Vagina (tissue), 2 donors: ENCODE results near the gene PCSK2. TPM values are rescaled to one million over a fixed set of nuclear protein-coding genes. Genes with fewer than 3 reads are reported as not detected.

ENCODE experiments used
- DNase-seq, 2 donors: peaks; one replicate each; pipeline ENCODE4 v3.0.0-alpha.2; 2017; ENCODE audit errors: extremely low spot score in 2 of 2
- H3K27ac ChIP-seq: fragments of 200-600 bp; sonication (generic); one replicate; pipeline ENCODE4 v1.5.1; 2019
- H3K27me3 ChIP-seq: fragments of 200-600 bp; sonication (generic); one replicate; pipeline ENCODE4 v1.5.1; 2019
- H3K36me3 ChIP-seq, 2 donors: fragments of 200-600 bp; sonication (generic); one replicate each; pipeline ENCODE4 v1.5.1; 2017 to 2019
- H3K4me1 ChIP-seq: fragments of 200-600 bp; sonication (generic); one replicate; pipeline ENCODE4 v1.5.1; 2019
- H3K4me3 ChIP-seq, 2 donors: fragments of 200-600 bp; sonication (generic); 1 replicate in 1 of 2; 2 replicates in 1 of 2; pipeline ENCODE4 v1.5.1; 2016 to 2019
- H3K9me3 ChIP-seq: fragments of 200-600 bp; sonication (generic); one replicate; pipeline ENCODE4 v1.5.1; 2019
- CTCF ChIP-seq, 3 experiments: fragments of 450-650 bp in 2 of 3; fragments of 200-600 bp in 1 of 3; sonication (generic) in 1 of 3; IDR thresholded peaks; one replicate each; pipeline ENCODE4 v1.5.1; 2017 to 2019; ENCODE audit warnings: antibody characterized with exemption in 3 of 3, mild to moderate bottlenecking in 2 of 3, moderate library complexity in 2 of 3
- POLR2A ChIP-seq, 2 donors: fragments of 450-650 bp; IDR thresholded peaks; one replicate each; pipeline ENCODE4 v1.6.1; 2017; ENCODE audit warnings: antibody characterized with exemption in 2 of 2, mild to moderate bottlenecking in 2 of 2, moderate library complexity in 2 of 2
- POLR2AphosphoS5 ChIP-seq, 2 donors: sonication (generic); formaldehyde crosslinking; IDR thresholded peaks; one replicate each; pipeline ENCODE4 v1.9.0; 2017; ENCODE audit warnings: antibody characterized with exemption in 2 of 2, mild to moderate bottlenecking in 2 of 2, low read depth in 1 of 2; ENCODE audit not compliant: insufficient read depth in 1 of 2
- intact Hi-C: fragments of 100-400 bp; cut with DNase I; formaldehyde crosslinking; loops from one replicate; pipeline ENCODE4 v1.15.1; 2023
- total RNA-seq: library from RNA; depleted of rRNA; stranded (reverse); fragments of >200 nt; gene quantifications from one replicate; pipeline ENCODE4 v1.2.3, GENCODE V29; 2016

The PCSK2 gene
- total RNA-seq, 1 donor from 2014 or later = 0.98 TPM

GRCh38 chr20:17197041-17197440, 29.8 kb upstream of the PCSK2 start:
- intact Hi-C loops = no loop called here
- no peaks in the 10 kb centered on the region for H3K36me3 ChIP-seq
- no peak for DNase-seq
- TF ChIP-seq POLR2A (IDR thresholded peaks at IDR 0.05) (no peak), CTCF (IDR thresholded peaks at IDR 0.05) (no peak), POLR2AphosphoS5 (IDR thresholded peaks at IDR 0.05; ENCODE audit: insufficient read depth in 1 of 2, low read depth in 1 of 2) (no peak)
- H3K9me3 ChIP-seq = no peaks in the 10 kb centered on the region
- H3K4me1 ChIP-seq = no peaks in the 10 kb centered on the region
- H3K4me3 ChIP-seq = no peak overlapping the region
- H3K27ac ChIP-seq = no peak overlapping the region
- H3K27me3 ChIP-seq = no peaks in the 10 kb centered on the region

GRCh38 chr20:17202030-17202429, 24.8 kb upstream of the PCSK2 start:
- intact Hi-C loops = no loop called here
- TF ChIP-seq POLR2AphosphoS5 (IDR thresholded peaks at IDR 0.05; ENCODE audit: insufficient read depth in 1 of 2, low read depth in 1 of 2) (no peak), POLR2A (IDR thresholded peaks at IDR 0.05) (no peak), CTCF (IDR thresholded peaks at IDR 0.05) (no peak)
- no peaks in the 10 kb centered on the region for H3K9me3 ChIP-seq
- no peaks in the 10 kb centered on the region for H3K27me3 ChIP-seq
- H3K36me3 ChIP-seq = no peaks in the 10 kb centered on the region
- no peaks in the 10 kb centered on the region for H3K4me1 ChIP-seq
- H3K4me3 ChIP-seq = no peak overlapping the region
- no peak for DNase-seq
- no peak overlapping the region for H3K27ac ChIP-seq

GRCh38 chr20:17202673-17203072, 24.2 kb upstream of the PCSK2 start:
- H3K36me3 ChIP-seq = no peaks in the 10 kb centered on the region
- intact Hi-C loops = no loop called here
- H3K4me1 ChIP-seq = no peaks in the 10 kb centered on the region
- H3K4me3 ChIP-seq = no peak overlapping the region
- H3K9me3 ChIP-seq = no peaks in the 10 kb centered on the region
- no peak for TF ChIP-seq POLR2A (IDR thresholded peaks at IDR 0.05)
- no peak for TF ChIP-seq CTCF (IDR thresholded peaks at IDR 0.05)
- no peak for TF ChIP-seq POLR2AphosphoS5 (IDR thresholded peaks at IDR 0.05; ENCODE audit: insufficient read depth in 1 of 2, low read depth in 1 of 2)
- H3K27ac ChIP-seq = no peak overlapping the region
- no peaks in the 10 kb centered on the region for H3K27me3 ChIP-seq
- DNase-seq = no peak

GRCh38 chr20:17205084-17205813, 21.6 kb upstream of the PCSK2 start:
- intact Hi-C loops = no loop called here
- Histone ChIP-seq H3K27ac (no peak overlapping the region), H3K27me3 (no peaks in the 10 kb centered on the region), H3K4me1 (no peaks in the 10 kb centered on the region), H3K4me3 (no peak overlapping the region), H3K9me3 (no peaks in the 10 kb centered on the region), H3K36me3 (no peaks in the 10 kb centered on the region)
- no peak for DNase-seq
- TF ChIP-seq POLR2AphosphoS5 (IDR thresholded peaks at IDR 0.05; ENCODE audit: insufficient read depth in 1 of 2, low read depth in 1 of 2) = no peak
- no peak for TF ChIP-seq POLR2A (IDR thresholded peaks at IDR 0.05)
- no peak for TF ChIP-seq CTCF (IDR thresholded peaks at IDR 0.05)

- no peak for DNase-seq
- intact Hi-C loops = no loop called here
- TF ChIP-seq POLR2AphosphoS5 (IDR thresholded peaks at IDR 0.05; ENCODE audit: insufficient read depth in 1 of 2, low read depth in 1 of 2) (no peak), CTCF (IDR thresholded peaks at IDR 0.05) (no peak), POLR2A (IDR thresholded peaks at IDR 0.05) (no peak)
- Histone ChIP-seq H3K27me3 (no peaks in the 10 kb centered on the region), H3K9me3 (no peaks in the 10 kb centered on the region), H3K4me1 (no peaks in the 10 kb centered on the region), H3K36me3 (no peaks in the 10 kb centered on the region), H3K4me3 (no peak overlapping the region), H3K27ac (no peak overlapping the region)
Observed at GRCh38 chr20:17210387-17210786, 16.5 kb upstream of the PCSK2 start.
